AG04450 (cell line): ENCODE measurements around the gene TSHZ1. TPM values are rescaled to one million over a fixed set of nuclear protein-coding genes. Genes with fewer than 3 reads are reported as not detected.
A peak's percentile ranks its signal among the peaks of the same experiment; 100 is the strongest.

ENCODE experiments used
- CTCF ChIA-PET: fragments of 300-600, 350-600 bp; formaldehyde crosslinking; extraction: SDS; loops from one replicate; lab custom pipeline; 2022; ENCODE audit warnings: antibody characterized with exemption, inconsistent platforms; lab: Charles Lee
- POLR2A ChIA-PET: fragments of 350-600 bp; formaldehyde crosslinking; extraction: SDS; loops from one replicate; lab custom pipeline; 2021; ENCODE audit warnings: antibody characterized with exemption, inconsistent platforms; lab: Yijun Ruan, JAX
- DNase-seq: peaks from one replicate; pipeline ENCODE4 v3.0.0-alpha.2; 2011; ENCODE audit warnings: low read depth, low spot score
- H3K27ac ChIP-seq: one replicate; pipeline ENCODE4 v1.5.1; 2012; ENCODE audit warnings: low read depth, low read length, control low read depth
- H3K27me3 ChIP-seq: one replicate; pipeline ENCODE4 v1.6.0; 2012; ENCODE audit warnings: low read length; ENCODE audit not compliant: control insufficient read depth, insufficient read depth
- H3K4me3 ChIP-seq: 2 replicates; pipeline ENCODE4 v1.5.1; 2011; ENCODE audit warnings: mild to moderate bottlenecking, low read depth, low read length, control low read depth
- H3K9me3 ChIP-seq: 2 replicates; pipeline ENCODE4 v1.5.1; 2012; ENCODE audit warnings: low read length; ENCODE audit not compliant: control insufficient read depth, insufficient read depth
- CTCF ChIP-seq: IDR thresholded peaks from 2 replicates; pipeline ENCODE4 v1.5.1; 2011; ENCODE audit warnings: low read depth, low read length, control low read depth, inconsistent platforms
- polyA plus RNA-seq: library from polyadenylated mRNA; depleted of rRNA; stranded (reverse); fragments of >200 nt; gene quantifications from 2 replicates; pipeline ENCODE4 v1.2.3, GENCODE V29; 2011

TSHZ1 gene
- polyA plus RNA-seq, 1 experiment: 3.9 TPM

DNA sequence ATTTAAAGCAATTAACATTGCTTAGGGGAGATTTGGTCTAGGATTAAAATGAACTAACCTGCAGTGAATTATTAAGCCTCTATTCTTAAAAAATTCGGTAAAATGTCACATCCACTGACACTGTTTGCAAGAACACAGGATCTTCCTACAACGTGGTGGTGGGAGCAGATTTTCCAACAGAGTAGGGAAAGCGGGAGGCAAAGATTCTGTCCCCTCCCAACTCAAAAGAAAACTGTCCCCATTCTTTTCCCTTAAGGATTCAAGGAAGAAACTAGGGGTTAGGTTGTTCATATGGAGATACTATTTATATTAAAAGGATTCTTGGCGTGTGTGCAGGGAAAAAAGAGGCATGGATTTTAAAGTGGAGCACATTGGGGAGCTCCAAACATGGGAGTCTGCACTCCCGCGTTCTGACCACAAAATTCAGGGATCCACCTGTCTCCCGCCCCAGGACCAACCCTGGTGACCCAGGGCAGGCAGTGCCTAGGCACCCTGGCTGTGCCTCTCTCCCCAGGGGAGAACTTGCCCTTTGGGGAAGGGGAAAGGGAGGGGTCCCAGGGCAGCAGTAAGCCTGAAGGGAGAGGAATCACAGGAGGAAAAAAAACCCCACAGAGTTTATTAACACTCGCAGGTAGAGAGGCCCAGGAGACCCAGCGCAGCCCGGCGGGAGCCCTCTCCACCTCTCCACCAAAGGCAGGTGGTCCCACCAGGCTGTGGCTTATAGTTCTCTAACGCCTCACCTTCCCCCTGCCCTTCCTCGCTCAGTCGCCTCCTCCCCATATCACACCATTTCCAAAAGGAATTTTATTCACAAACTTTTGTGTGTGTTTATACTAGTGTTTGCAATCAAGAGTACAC, 3.9 kb upstream of the TSHZ1 start:
- no peak for TF ChIP-seq CTCF
- no peak for DNase-seq
- ChIA-PET POLR2A (interaction anchor here (0.6 kb wide), 1 partner anchor 244 kb away, joined by 5 read pairs; no protein-coding TSS in a partner anchor), CTCF (no interaction called here)
- Histone ChIP-seq H3K9me3 (no peaks in the 10 kb centered on the region; the same call in 1 of the 2 replicates), H3K4me3 (peak overlapping the region; percentile 87), H3K27ac (peak overlapping the region; percentile 24), H3K27me3 (peaks cover 2% of the 10 kb centered on the region)

- DNase-seq: no peak
- ChIA-PET POLR2A (interaction anchor here (0.6 kb wide), 1 partner anchor 245 kb away, joined by 5 read pairs; no protein-coding TSS in a partner anchor), CTCF (no interaction called here)
- TF ChIP-seq CTCF: no peak
- Histone ChIP-seq H3K27ac (peak overlapping the region; percentile 39), H3K27me3 (peaks cover 2% of the 10 kb centered on the region), H3K4me3 (peak overlapping the region; percentile 87), H3K9me3 (no peaks in the 10 kb centered on the region; the same call in 1 of the 2 replicates)
Observed at GRCh38 chr18:75207310-75208154, 3.1 kb upstream of the TSHZ1 start.

GRCh38 chr18:75208155-75208835, 2.3 kb upstream of the TSHZ1 start:
- Histone ChIP-seq H3K9me3 (no peaks in the 10 kb centered on the region; the same call in 1 of the 2 replicates), H3K27ac (peak overlapping the region; percentile 68), H3K27me3 (peaks cover 2% of the 10 kb centered on the region), H3K4me3 (peak overlapping the region; percentile 87)
- POLR2A ChIA-PET: no interaction called here
- DNase-seq: no peak
- no peak for TF ChIP-seq CTCF
- CTCF ChIA-PET: no interaction called here

DNA sequence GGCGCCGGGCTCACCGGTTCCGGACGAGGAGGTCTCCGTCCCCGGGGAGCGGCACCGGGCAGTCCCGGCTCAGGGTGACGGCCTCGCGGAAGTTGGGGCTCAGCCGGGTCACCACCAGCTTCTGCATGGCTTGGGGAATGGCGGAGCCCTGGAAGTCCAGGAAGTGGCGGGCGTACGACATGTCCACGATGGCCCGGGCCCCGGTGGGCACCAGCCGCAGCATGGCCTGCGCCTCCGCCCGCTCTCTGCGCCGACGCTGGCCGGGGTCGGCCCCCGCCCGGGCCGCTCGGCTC, 1.8 kb upstream of the TSHZ1 start:
- CTCF ChIA-PET: no interaction called here
- Histone ChIP-seq H3K4me3 (peak overlapping the region; percentile 87), H3K27ac (peak overlapping the region; percentile 68), H3K9me3 (no peaks in the 10 kb centered on the region; the same call in 1 of the 2 replicates), H3K27me3 (peaks cover 2% of the 10 kb centered on the region)
- DNase-seq: no peak
- TF ChIP-seq CTCF: no peak
- POLR2A ChIA-PET: no interaction called here
